ENCODE measurements around the gene DRD1.

Gene DRD1

DNA sequence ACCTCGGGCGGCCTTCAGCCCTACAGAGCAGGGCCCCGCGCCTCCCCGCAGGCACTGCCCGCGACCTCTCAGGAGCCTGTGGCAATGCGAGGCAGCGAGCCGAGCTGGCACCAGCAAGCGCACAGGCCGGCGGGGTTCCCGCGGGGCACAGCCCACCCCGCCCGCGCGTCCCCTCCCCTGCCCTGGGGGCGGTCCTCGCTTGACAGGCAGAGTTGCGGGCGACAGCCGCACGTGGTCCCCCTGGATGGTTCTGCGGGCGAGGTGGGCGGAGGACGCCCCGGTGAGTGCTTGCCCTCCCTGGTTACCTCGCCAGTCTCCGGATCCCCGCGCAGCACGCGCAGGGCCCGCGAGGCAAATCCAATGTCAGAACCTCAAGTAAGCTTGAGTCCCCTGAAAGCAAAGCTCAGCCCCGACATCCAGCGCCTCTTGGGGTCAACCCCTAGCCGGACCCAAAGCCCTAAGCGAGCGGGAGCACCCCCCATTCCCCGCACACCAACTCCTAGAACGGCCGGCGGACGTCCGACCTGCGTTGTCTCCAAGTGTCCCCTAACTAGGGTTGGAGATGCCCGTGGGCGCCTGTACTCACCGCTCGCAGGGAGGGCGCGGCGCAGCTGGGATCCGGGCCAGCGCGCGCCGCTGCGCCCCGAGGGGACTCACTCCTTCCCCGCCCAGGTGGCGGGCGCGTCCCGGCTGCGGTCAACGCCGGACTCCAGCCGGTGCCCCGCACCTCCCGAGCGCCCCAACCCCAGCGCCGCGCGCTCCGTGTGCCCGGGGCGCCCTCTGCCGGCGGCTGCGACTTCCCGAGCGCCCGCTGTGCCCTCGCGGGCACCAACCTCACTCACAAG, at the start of gene DRD1:
Gene DRD1, minus strand, starts transcription at position 123 of the 845 bp plus-strand sequence. CDS start 1,083 bp downstream, outside the sequence.
- H3K4me3 ChIP-seq (ENCODE audit: low read depth, low read length) = no peak within 1 kb of the TSS
- ChIA-PET POLR2A (no interaction called here), CTCF (interaction anchor here (1.0 to 3.1 kb wide), 6 partner anchors 20 to 503 kb away, joined by 3 to 19 read pairs (median 4); no protein-coding TSS in a partner anchor)
- DNase-seq (ENCODE audit: low read depth, low spot score) = no peak
- TF ChIP-seq CTCF (IDR thresholded peaks at IDR 0.05; ENCODE audit: insufficient read depth, low read length, missing control alignments) = peak; percentile 55

DNA sequence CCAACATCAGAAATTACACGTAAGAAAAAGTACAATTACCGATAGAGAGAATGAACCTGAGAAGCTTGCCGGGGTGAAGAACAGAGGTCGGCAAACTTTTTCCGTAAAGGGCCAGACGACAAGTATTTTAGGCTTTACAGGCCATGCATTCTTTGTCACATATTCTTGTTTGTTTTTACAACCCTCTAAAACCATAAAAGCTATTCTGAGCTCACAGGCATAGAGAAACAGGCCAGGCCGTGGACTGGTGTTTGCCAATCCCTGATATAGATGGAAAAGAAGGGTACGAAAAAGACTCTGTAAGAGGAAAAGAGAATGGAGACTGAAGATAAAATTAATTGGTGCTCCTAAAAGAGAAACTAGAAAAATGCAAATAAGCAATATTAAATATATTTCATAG, 49.7 kb upstream of the DRD1 start:
- POLR2A ChIA-PET = no interaction called here
- CTCF ChIA-PET = no interaction called here

DNA sequence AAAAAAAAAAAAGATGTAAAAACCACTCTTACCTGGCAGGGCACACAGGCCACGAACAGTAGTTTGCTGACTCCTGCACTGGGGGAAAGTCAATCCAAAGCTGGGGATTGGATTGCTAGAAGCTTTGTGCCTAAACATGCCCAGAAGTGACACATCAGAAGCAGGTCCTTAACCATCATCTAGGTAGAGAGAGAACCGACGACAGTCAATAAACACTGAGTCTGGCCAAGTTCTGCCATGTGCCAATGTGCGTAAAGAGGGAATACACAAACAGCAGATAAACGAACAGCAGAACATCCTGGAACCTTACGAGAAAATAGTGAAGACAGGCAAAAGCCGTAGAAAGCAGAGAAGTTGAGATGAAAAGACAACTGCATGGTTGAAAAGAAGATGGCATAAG, 49.3 kb upstream of the DRD1 start:
- CTCF ChIA-PET = interaction anchor here (0.9 kb wide), 1 partner anchor 28 kb away, joined by 3 read pairs; no protein-coding TSS in a partner anchor
- POLR2A ChIA-PET = no interaction called here
- no peak for TF ChIP-seq CTCF (IDR thresholded peaks at IDR 0.05; ENCODE audit: insufficient read depth, low read length, missing control alignments)
- no peak for DNase-seq (ENCODE audit: low read depth, low spot score)
- no peak overlapping the region for H3K4me3 ChIP-seq (ENCODE audit: low read depth, low read length)

More for the DNA sequence above, 49.7 kb upstream of the DRD1 start:
- no peak for TF ChIP-seq CTCF (IDR thresholded peaks at IDR 0.05; ENCODE audit: insufficient read depth, low read length, missing control alignments)
- no peak for DNase-seq (ENCODE audit: low read depth, low spot score)
- H3K4me3 ChIP-seq (ENCODE audit: low read depth, low read length) = no peak overlapping the region

DNA sequence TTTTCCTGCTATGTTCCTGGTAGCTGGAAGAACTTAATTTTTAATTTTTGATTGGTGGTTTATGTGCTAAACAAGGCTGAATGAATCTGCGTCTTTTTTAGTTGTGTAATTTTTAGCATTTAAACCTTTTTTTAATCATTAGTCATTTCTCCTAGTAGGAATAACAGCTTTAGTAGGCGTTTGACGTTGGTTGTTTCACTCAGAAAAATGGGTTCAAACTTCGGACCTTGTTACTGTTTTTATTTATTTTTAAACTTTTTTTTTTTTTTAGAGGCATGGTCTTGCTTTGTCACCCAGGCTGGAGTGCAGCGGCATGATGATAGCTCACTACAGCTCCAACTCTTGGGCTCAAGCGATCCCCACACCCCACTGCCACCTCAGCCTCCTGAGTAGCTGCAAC, 47.2 kb upstream of the DRD1 start:
- CTCF ChIA-PET = interaction anchor here (0.6 to 2.2 kb wide), 2 partner anchors 19 to 43 kb away, joined by 4 read pairs; no protein-coding TSS in a partner anchor
- no peak overlapping the region for H3K4me3 ChIP-seq (ENCODE audit: low read depth, low read length)
- no peak for TF ChIP-seq CTCF (IDR thresholded peaks at IDR 0.05; ENCODE audit: insufficient read depth, low read length, missing control alignments)
- no peak for DNase-seq (ENCODE audit: low read depth, low spot score)
- POLR2A ChIA-PET = no interaction called here

- POLR2A ChIA-PET = no interaction called here
- CTCF ChIA-PET = interaction anchor here (1.3 to 2.2 kb wide), 2 partner anchors 11 to 44 kb away, joined by 3 to 4 read pairs; no protein-coding TSS in a partner anchor
- H3K4me3 ChIP-seq (ENCODE audit: low read depth, low read length) = no peak overlapping the region
- no peak for DNase-seq (ENCODE audit: low read depth, low spot score)
- TF ChIP-seq CTCF (IDR thresholded peaks at IDR 0.05; ENCODE audit: insufficient read depth, low read length, missing control alignments) = no peak
Observed at GRCh38 chr5:175489693-175490443, 45.9 kb upstream of the DRD1 start.
